GM19238 (cell line): Measurements from ENCODE around the gene PIGL.
"Not testable (repeated sequence)": the region's sequence is repeated elsewhere in the genome, so short reads cannot be mapped to it uniquely, and the experiment has no call there.

ENCODE experiments used
- DNase-seq: peaks from one replicate; pipeline ENCODE4 v3.0.0; 2011; ENCODE audit warnings: low spot score; ENCODE audit not compliant: insufficient read length

Gene PIGL

GRCh38 chr17:16216341-16217001 is 539 bp upstream of the PIGL start:
- not testable (repeated sequence) for DNase-seq

GRCh38 chr17:16222406-16222805 is 5.4 kb downstream of the PIGL start:
- DNase-seq, result no peak

- not testable (repeated sequence) for DNase-seq
These were observed 13.0 kb downstream of the PIGL start for GRCh38 chr17:16229912-16230561.

- no peak for DNase-seq
These were observed 15.4 kb downstream of the PIGL start for GRCh38 chr17:16232391-16232790.

- no peak for DNase-seq
These were observed 22.9 kb downstream of the PIGL start for GRCh38 chr17:16239931-16240330.

- no peak for DNase-seq
These were observed 24.9 kb downstream of the PIGL start for GRCh38 chr17:16241906-16242399.

- no peak for DNase-seq
These were observed 26.4 kb downstream of the PIGL start for GRCh38 chr17:16243385-16243784.

GRCh38 chr17:16243801-16244567 is 27.0 kb downstream of the PIGL start:
- no peak for DNase-seq

GRCh38 chr17:16247586-16247984 is 30.6 kb downstream of the PIGL start:
- no peak for DNase-seq

GRCh38 chr17:16250635-16251034 is 33.6 kb downstream of the PIGL start:
- DNase-seq, result no peak

- DNase-seq, result no peak
These were observed 34.0 kb downstream of the PIGL start for GRCh38 chr17:16251043-16251442.

GRCh38 chr17:16251556-16251955 is 34.5 kb downstream of the PIGL start:
- DNase-seq, result no peak

GRCh38 chr17:16254773-16255400 is 37.9 kb downstream of the PIGL start:
- DNase-seq, result no peak

GRCh38 chr17:16255481-16255921 is 38.5 kb downstream of the PIGL start:
- DNase-seq, result no peak

- no peak for DNase-seq
These were observed 41.9 kb downstream of the PIGL start for GRCh38 chr17:16258901-16259300.

GRCh38 chr17:16259926-16260325 is 42.9 kb downstream of the PIGL start:
- no peak for DNase-seq

- no peak for DNase-seq
These were observed 44.0 kb downstream of the PIGL start for GRCh38 chr17:16261049-16261448.

- DNase-seq, result no peak
These were observed 45.2 kb downstream of the PIGL start for GRCh38 chr17:16262201-16262600.

GRCh38 chr17:16267174-16267573 is 50.2 kb downstream of the PIGL start:
- no peak for DNase-seq

- no peak for DNase-seq
These were observed 52.6 kb downstream of the PIGL start for GRCh38 chr17:16269658-16270057.

- DNase-seq, result no peak
These were observed 55.3 kb downstream of the PIGL start for GRCh38 chr17:16272111-16272840.
